Measurements from ENCODE around the gene RAB8A.
A peak's percentile ranks its signal among the peaks of the same experiment; 100 is the strongest.
"Not testable (repeated sequence)": the region's sequence is repeated elsewhere in the genome, so short reads cannot be mapped to it uniquely, and the experiment has no call there.

The RAB8A gene

GRCh38 chr19:16143399-16144215 is 31.9 kb downstream of the RAB8A start, which contains the start of gene HSH2D:
Gene HSH2D, plus strand, starts transcription at chr19:16143685. Its CDS starts 5,066 bp downstream, at chr19:16148751.
- peak in 1 of 2 donors; percentile 14 for DNase-seq

- DNase-seq: no peak
These were observed 32.5 kb downstream of the RAB8A start for GRCh38 chr19:16144216-16144581.

GRCh38 chr19:16146112-16146511 is 34.4 kb downstream of the RAB8A start:
- no peak for DNase-seq

GRCh38 chr19:16148443-16149229 is 36.9 kb downstream of the RAB8A start:
- DNase-seq: no peak

- no peak for DNase-seq
These were observed 42.1 kb downstream of the RAB8A start for GRCh38 chr19:16153582-16154336.

GRCh38 chr19:16154557-16154956 is 42.9 kb downstream of the RAB8A start:
- no peak for DNase-seq

GRCh38 chr19:16155128-16155527 is 43.4 kb downstream of the RAB8A start:
- DNase-seq: no peak

GRCh38 chr19:16156904-16157303 is 45.2 kb downstream of the RAB8A start:
- DNase-seq: no peak

- no peak for DNase-seq
These were observed 45.9 kb downstream of the RAB8A start for GRCh38 chr19:16157601-16158000.

GRCh38 chr19:16159655-16160054 is 48.0 kb downstream of the RAB8A start:
- DNase-seq: no peak

- DNase-seq: no peak
These were observed 48.8 kb downstream of the RAB8A start for GRCh38 chr19:16160445-16160942.

- DNase-seq: no peak
These were observed 49.4 kb downstream of the RAB8A start for GRCh38 chr19:16160943-16161560.

GRCh38 chr19:16161840-16162239 is 50.2 kb downstream of the RAB8A start:
- DNase-seq: peak in 1 of 2 donors; percentile 39

GRCh38 chr19:16164222-16164890 is 52.7 kb downstream of the RAB8A start:
- no peak for DNase-seq

GRCh38 chr19:16166417-16166816 is 54.7 kb downstream of the RAB8A start:
- no peak for DNase-seq

- DNase-seq: no peak
These were observed 55.4 kb downstream of the RAB8A start for GRCh38 chr19:16167055-16167454.

- peak; percentile 81 to 82 for DNase-seq
These were observed 56.9 kb downstream of the RAB8A start for GRCh38 chr19:16168465-16169081.

- DNase-seq: no peak
These were observed 58.4 kb downstream of the RAB8A start for GRCh38 chr19:16170134-16170533.

GRCh38 chr19:16175954-16176353 is 64.3 kb downstream of the RAB8A start:
- no peak for DNase-seq

GRCh38 chr19:16178866-16179265 is 67.2 kb downstream of the RAB8A start:
- not testable (repeated sequence) for DNase-seq

- no peak for DNase-seq
These were observed 68.9 kb downstream of the RAB8A start for GRCh38 chr19:16180611-16181010.

All from inflammatory macrophage (primary cell).